Endothelial cell of umbilical vein (primary cell): ENCODE results near the gene DENND4C. TPM values are rescaled to one million over a fixed set of nuclear protein-coding genes. Genes with fewer than 3 reads are reported as not detected.

Experiments used
- BruUV-seq: library from RNA; stranded (reverse); fragments of 400-500 nt; replicated peaks from 2 replicates; lab custom pipeline; 2021; lab: Mats Ljungman, UMichigan
- CTCF ChIA-PET: fragments of 300-600, 350-600 bp; sonication (Branson Sonifier 250); formaldehyde crosslinking; loops from one replicate; lab custom pipeline; 2021; ENCODE audit warnings: antibody characterized with exemption, inconsistent platforms; lab: Charles Lee
- POLR2A ChIA-PET: fragments of 300-600, 350-600 bp; sonication (Branson Sonifier 250); formaldehyde crosslinking; loops from one replicate; lab custom pipeline; 2021; ENCODE audit warnings: antibody characterized with exemption, inconsistent platforms; lab: Charles Lee
- DNase-seq: peaks from one replicate; pipeline ENCODE4 v3.0.0-alpha.2; 2011; ENCODE audit warnings: low read depth, low spot score
- FAIRE-seq: peaks from 2 replicates; lab custom pipeline; 2011; peaks lifted over from hg19 to GRCh38; lab: Jason Lieb, UNC
- H2AFZ ChIP-seq: 2 replicates; pipeline ENCODE4 v1.6.0; 2012; ENCODE audit warnings: low read depth, low read length, control low read depth, inconsistent platforms
- H3K27ac ChIP-seq: 2 replicates; pipeline ENCODE4 v1.5.1; 2011; ENCODE audit warnings: low read depth, mild to moderate bottlenecking, control low read depth, low read length, moderate library complexity; ENCODE audit not compliant: insufficient read depth
- H3K27me3 ChIP-seq, 2 experiments: 2 replicates each; pipeline versions ENCODE4 v1.6.0 to v1.6.1; 2011; ENCODE audit warnings: low read length in 2 of 2, mixed read lengths in 1 of 2; ENCODE audit not compliant: control insufficient read depth in 2 of 2, insufficient read depth in 2 of 2
- H3K36me3 ChIP-seq, 2 experiments: 2 replicates in 1 of 2; 3 replicates in 1 of 2; pipeline ENCODE4 v1.5.1; 2011; ENCODE audit warnings: low read length in 2 of 2, mild to moderate bottlenecking in 1 of 2, moderate library complexity in 1 of 2; ENCODE audit not compliant: control insufficient read depth in 2 of 2, insufficient read depth in 2 of 2; ENCODE audit errors: extremely low read depth in 1 of 2
- H3K4me1 ChIP-seq: 3 replicates; pipeline ENCODE4 v1.5.1; 2011; ENCODE audit warnings: mild to moderate bottlenecking, low read length; ENCODE audit not compliant: control insufficient read depth, insufficient read depth; ENCODE audit errors: extremely low read depth
- H3K4me2 ChIP-seq: 2 replicates; pipeline ENCODE4 v1.6.1; 2011; ENCODE audit warnings: low read length, control low read depth, mixed read lengths; ENCODE audit not compliant: insufficient read depth
- H3K4me3 ChIP-seq, 3 experiments: fragments of 200-600 bp in 1 of 3; sonication (generic), shearing (Covaris generic) in 1 of 3; replicated peaks in 1 of 3; 2 replicates each; pipeline ENCODE4 v1.5.1; 2011 to 2016; ENCODE audit warnings: control low read depth in 3 of 3, low read length in 3 of 3, mild to moderate bottlenecking in 2 of 3, inconsistent platforms in 1 of 3, low read depth in 1 of 3, moderate library complexity in 1 of 3; ENCODE audit not compliant: insufficient read depth in 1 of 3
- H3K79me2 ChIP-seq: 2 replicates; pipeline ENCODE4 v1.6.0; 2012; ENCODE audit warnings: low read length, inconsistent platforms; ENCODE audit not compliant: control insufficient read depth, insufficient read depth
- H3K9ac ChIP-seq: replicated peaks from 2 replicates; pipeline ENCODE3; 2011; ENCODE audit warnings: low read length, control low read depth; ENCODE audit not compliant: insufficient read depth; ENCODE audit errors: extremely low read depth
- H3K9me1 ChIP-seq: replicated peaks from 3 replicates; pipeline ENCODE4 v1.6.0; 2011; ENCODE audit warnings: mild to moderate bottlenecking, low read length; ENCODE audit not compliant: control insufficient read depth, insufficient read depth; ENCODE audit errors: extremely low read depth
- H3K9me3 ChIP-seq: replicated peaks from 2 replicates; pipeline ENCODE4 v1.5.1; 2012; ENCODE audit warnings: low read length, inconsistent platforms; ENCODE audit not compliant: control insufficient read depth, insufficient read depth
- H4K20me1 ChIP-seq: replicated peaks from 2 replicates; pipeline ENCODE3; 2011; ENCODE audit warnings: mild to moderate bottlenecking, low read length; ENCODE audit not compliant: control insufficient read depth, insufficient read depth; ENCODE audit errors: extremely low read depth
- EZH2 ChIP-seq: IDR thresholded peaks from 2 replicates; pipeline ENCODE4 v1.6.1; 2012; ENCODE audit warnings: borderline replicate concordance, low read depth, mild to moderate bottlenecking, moderate library complexity, low read length, inconsistent platforms; ENCODE audit not compliant: severe bottlenecking
- FOS ChIP-seq: IDR thresholded peaks from 2 replicates; pipeline ENCODE4 v1.6.1; 2011; ENCODE audit warnings: mild to moderate bottlenecking, low read length, moderate library complexity, borderline replicate concordance; ENCODE audit not compliant: insufficient read depth
- GATA2 ChIP-seq: IDR thresholded peaks from 2 replicates; pipeline ENCODE4 v1.7.0; 2011; ENCODE audit warnings: low read depth, mild to moderate bottlenecking, moderate library complexity, mixed read lengths, low read length; ENCODE audit not compliant: insufficient read length, insufficient read depth
- JUN ChIP-seq: IDR thresholded peaks from 2 replicates; pipeline ENCODE4 v1.6.1; 2011; ENCODE audit warnings: borderline replicate concordance, low read depth; ENCODE audit not compliant: insufficient read length, insufficient read depth
- POLR2A ChIP-seq: IDR thresholded peaks from 2 replicates; pipeline ENCODE4 v1.6.1; 2012; ENCODE audit warnings: low read depth, mild to moderate bottlenecking, control low read depth, low read length
- POLR2AphosphoS5 ChIP-seq: IDR thresholded peaks from 2 replicates; pipeline ENCODE4 v1.6.1; 2012; ENCODE audit warnings: low read depth, mild to moderate bottlenecking, control low read depth, low read length, moderate library complexity; ENCODE audit not compliant: insufficient read depth
- dilution Hi-C: fragments of 300-500 bp; cut with MboI; formaldehyde crosslinking; loops from one replicate; pipeline ENCODE4 v1.15.0; 2019; ENCODE audit warnings: low sequenced_read_pairs; ENCODE audit not compliant: extremely low pct_ligation_motif_present
- intact Hi-C: fragments of 100-400 bp; cut with micrococcal nuclease; formaldehyde crosslinking; loops from one replicate; pipeline ENCODE4 v1.10.0; 2022
- polyA plus RNA-seq, 4 experiments: library from polyadenylated mRNA; depleted of rRNA in 3 of 4; stranded (reverse) in 3 of 4; unstranded in 1 of 4; fragments of >200 nt; gene quantifications; 2 replicates each; pipeline versions ENCODE4 v1.2.1 to v1.2.3, GENCODE V29; 2011 to 2012; ENCODE audit warnings: missing spikeins in 1 of 4
- total RNA-seq: library from RNA; stranded (reverse); gene quantifications from 2 replicates; pipeline ENCODE4 v1.2.3, GENCODE V29; 2021
- TF ChIP-seq, protein P1 (sequence below): IDR thresholded peaks from 2 replicates; pipeline ENCODE4 v1.6.1; 2011; ENCODE audit not compliant: insufficient read depth, insufficient read length

The DENND4C gene
- total and polyA plus RNA-seq, 2 donors (not counting 3 experiments of a cell fraction or from before 2014, with no cell fraction given) = 9.6 to 36.8 TPM

GRCh38 chr9:19188771-19189170 is 41.7 kb upstream of the DENND4C start:
- ChIA-PET CTCF (no interaction called here), POLR2A (no interaction called here)
- Histone ChIP-seq H3K27me3 (no peaks in the 10 kb centered on the region), H3K36me3 (no peaks in the 10 kb centered on the region), H4K20me1 (no peaks in the 10 kb centered on the region), H3K4me3 (no peak overlapping the region), H3K9me3 (no peaks in the 10 kb centered on the region), H3K4me2 (no peak overlapping the region), H3K79me2 (no peaks in the 10 kb centered on the region), H3K9me1 (no peaks in the 10 kb centered on the region), H3K27ac (no peak overlapping the region), H2AFZ (no peak overlapping the region), H3K9ac (no peak overlapping the region), H3K4me1 (peaks cover 30% of the 10 kb centered on the region)
- dilution Hi-C loops = no loop called here
- no TSS peak for BruUV-seq
- DNase-seq (no peak), FAIRE-seq (no peak)
- intact Hi-C loops = no loop called here
- no peak for TF ChIP-seq EZH2
- TF ChIP-seq, protein P1, sequence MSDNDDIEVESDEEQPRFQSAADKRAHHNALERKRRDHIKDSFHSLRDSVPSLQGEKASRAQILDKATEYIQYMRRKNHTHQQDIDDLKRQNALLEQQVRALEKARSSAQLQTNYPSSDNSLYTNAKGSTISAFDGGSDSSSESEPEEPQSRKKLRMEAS = no peak
- TF ChIP-seq FOS = no peak
- TF ChIP-seq JUN = no peak

GRCh38 chr9:19192202-19193028 is 38.1 kb upstream of the DENND4C start:
- BruUV-seq = no TSS peak
- peak overlapping the region; percentile 91 for H3K4me2 ChIP-seq
- H3K9ac ChIP-seq = peak overlapping the region; percentile 38
- H3K4me3 ChIP-seq = peak overlapping the region in 1 of 3 experiments; percentile 51
- peaks cover 20% of the 10 kb centered on the region for H3K4me1 ChIP-seq
- H3K9me1 ChIP-seq = no peaks in the 10 kb centered on the region
- FAIRE-seq = peak; percentile 80
- dilution Hi-C loops (no loop called here), intact Hi-C loops (loop anchor here (1.0 kb wide), 3 partner anchors 8 to 151 kb away; partner anchors contain the start of gene DENND4C)
- H3K27me3 ChIP-seq = no peaks in the 10 kb centered on the region
- peak overlapping the region; percentile 58 for H3K27ac ChIP-seq
- ChIA-PET POLR2A (no interaction called here), CTCF (interaction anchor here (0.9 to 1.4 kb wide), 3 partner anchors 9 to 273 kb away, joined by 3 to 6 read pairs (median 3); no protein-coding TSS in a partner anchor)
- no peaks in the 10 kb centered on the region for H3K79me2 ChIP-seq
- no peaks in the 10 kb centered on the region for H3K36me3 ChIP-seq
- peak overlapping the region; percentile 67 for H2AFZ ChIP-seq
- peak; percentile 58 for DNase-seq
- no peaks in the 10 kb centered on the region for H4K20me1 ChIP-seq
- TF ChIP-seq POLR2AphosphoS5 = peak; percentile 13
- peak; percentile 18 for TF ChIP-seq FOS
- peak; percentile 78 for TF ChIP-seq GATA2
- TF ChIP-seq JUN = peak; percentile 3
- TF ChIP-seq POLR2A = no peak
- no peak for TF ChIP-seq EZH2
- TF ChIP-seq, protein P1 = no peak
- no peaks in the 10 kb centered on the region for H3K9me3 ChIP-seq
